Endothelial cell (in vitro differentiated cells): ENCODE results near the gene SUB1. TPM values are rescaled to one million over a fixed set of nuclear protein-coding genes. Genes with fewer than 3 reads are reported as not detected.
A peak's percentile ranks its signal among the peaks of the same experiment; 100 is the strongest.
"Not testable (repeated sequence)": the region's sequence is repeated elsewhere in the genome, so short reads cannot be mapped to it uniquely, and the experiment has no call there.

Source experiments
- DNase-seq: peaks from one replicate; pipeline ENCODE4 v3.0.0; 2021; ENCODE audit warnings: low spot score
- H3K27ac Mint-ChIP-seq: one replicate; pipeline ENCODE4 v1.8.0; 2021; ENCODE audit warnings: mixed read lengths, inconsistent platforms; ENCODE audit not compliant: unreplicated experiment
- H3K27me3 Mint-ChIP-seq: one replicate; pipeline ENCODE4 v1.8.0; 2021; ENCODE audit warnings: mild to moderate bottlenecking, moderate library complexity, mixed read lengths, inconsistent platforms; ENCODE audit not compliant: unreplicated experiment
- H3K36me3 Mint-ChIP-seq: one replicate; pipeline ENCODE4 v1.8.0; 2021; ENCODE audit warnings: mild to moderate bottlenecking, low read depth, mixed read lengths, inconsistent platforms; ENCODE audit not compliant: unreplicated experiment
- H3K4me1 Mint-ChIP-seq: one replicate; pipeline ENCODE4 v1.8.0; 2021; ENCODE audit warnings: mild to moderate bottlenecking, mixed read lengths, inconsistent platforms; ENCODE audit not compliant: unreplicated experiment
- H3K4me3 Mint-ChIP-seq: one replicate; pipeline ENCODE4 v1.8.0; 2021; ENCODE audit warnings: mild to moderate bottlenecking, mixed read lengths, inconsistent platforms; ENCODE audit not compliant: unreplicated experiment
- H3K9me3 Mint-ChIP-seq: one replicate; pipeline ENCODE4 v1.8.0; 2021; ENCODE audit warnings: mixed read lengths, inconsistent platforms; ENCODE audit not compliant: unreplicated experiment
- CTCF ChIP-seq: fragments of 200-600 bp; sonication (generic); IDR thresholded peaks from one replicate; pipeline ENCODE4 v1.5.0; 2021; ENCODE audit warnings: antibody characterized with exemption; ENCODE audit not compliant: unreplicated experiment
- total RNA-seq: library from RNA; stranded (reverse); fragmentation: NEBNext Ultra II Directional; extraction: Animal tissue kit (Norgen Biotek cat#: 25700); gene quantifications from one replicate; pipeline ENCODE4 v1.2.1, GENCODE V29; 2021; ENCODE audit not compliant: unreplicated experiment

Gene SUB1
- total RNA-seq, 1 donor from 2014 or later: 294 TPM

DNA sequence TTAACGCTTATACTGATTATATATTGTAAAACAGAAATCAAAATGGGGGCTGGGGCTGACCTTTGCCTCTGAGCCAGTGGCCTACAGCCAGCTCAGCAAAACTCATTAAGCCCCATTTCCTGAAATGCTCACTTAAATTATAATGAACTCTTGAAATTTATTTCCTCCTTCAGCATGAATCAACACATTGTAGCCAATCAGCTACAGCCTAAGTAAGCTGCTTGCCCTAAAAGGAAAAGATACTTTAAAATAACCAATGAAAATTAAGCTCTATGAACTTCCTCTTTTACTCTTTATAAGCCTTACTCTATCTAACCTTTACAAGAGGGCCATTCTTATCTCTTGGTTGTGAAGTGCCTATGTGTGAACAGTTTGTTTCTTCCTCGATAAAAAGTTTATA lies 33.5 kb upstream of the SUB1 start:
- TF ChIP-seq CTCF: no peak
- Mint-ChIP-seq H3K4me3 (no peak overlapping the region), H3K9me3 (no peaks in the 10 kb centered on the region), H3K27me3 (peaks cover 7% of the 10 kb centered on the region), H3K36me3 (peaks cover 4% of the 10 kb centered on the region), H3K27ac (no peak overlapping the region), H3K4me1 (no peaks in the 10 kb centered on the region)
- DNase-seq: no peak

GRCh38 chr5:32552491-32552890 lies 32.9 kb upstream of the SUB1 start:
- not testable (repeated sequence) for DNase-seq, H3K27ac Mint-ChIP-seq, H3K27me3 Mint-ChIP-seq, H3K4me1 Mint-ChIP-seq, H3K36me3 Mint-ChIP-seq, H3K9me3 Mint-ChIP-seq, H3K4me3 Mint-ChIP-seq

GRCh38 chr5:32552936-32553335 lies 32.4 kb upstream of the SUB1 start:
- Mint-ChIP-seq H3K36me3 (peaks cover 4% of the 10 kb centered on the region), H3K27me3 (peaks cover 7% of the 10 kb centered on the region), H3K9me3 (no peaks in the 10 kb centered on the region), H3K27ac (no peak overlapping the region), H3K4me1 (no peaks in the 10 kb centered on the region), H3K4me3 (no peak overlapping the region)
- no peak for TF ChIP-seq CTCF
- no peak for DNase-seq

DNA sequence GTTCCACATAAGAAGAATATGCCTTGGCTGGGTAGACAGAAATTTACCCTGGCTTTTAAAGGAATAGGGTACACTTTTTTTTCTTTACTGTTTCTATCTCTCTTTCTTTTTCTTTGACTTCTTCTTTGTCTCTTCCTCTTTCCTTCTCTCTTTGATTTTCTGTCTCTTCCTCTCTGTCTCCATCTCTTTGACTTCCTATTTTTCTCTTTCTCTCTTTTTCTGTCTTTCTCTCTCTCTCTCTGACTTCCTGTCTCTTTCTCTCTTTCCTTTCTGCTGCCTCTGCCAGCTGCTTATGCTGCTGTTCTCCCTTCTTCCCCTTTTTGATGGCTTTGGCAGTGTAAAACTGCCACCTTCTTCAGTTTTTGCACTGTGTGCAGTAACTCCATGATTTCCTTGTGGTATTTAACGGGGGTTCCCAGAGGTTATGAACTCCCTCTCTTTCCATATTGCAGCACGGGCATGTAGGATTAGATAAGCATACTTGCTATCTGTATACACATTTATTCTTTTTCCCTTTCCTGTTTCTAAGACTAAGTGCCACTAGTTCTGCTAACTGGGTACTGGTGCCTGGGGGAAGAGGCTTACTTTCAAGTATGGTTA lies 31.1 kb upstream of the SUB1 start:
- H3K36me3 Mint-ChIP-seq, H3K27ac Mint-ChIP-seq, H3K9me3 Mint-ChIP-seq, H3K27me3 Mint-ChIP-seq, DNase-seq, H3K4me1 Mint-ChIP-seq, H3K4me3 Mint-ChIP-seq: not testable (repeated sequence)

GRCh38 chr5:32556543-32556942 lies 28.8 kb upstream of the SUB1 start:
- not testable (repeated sequence) for H3K27ac Mint-ChIP-seq, DNase-seq, H3K4me3 Mint-ChIP-seq, H3K4me1 Mint-ChIP-seq, H3K36me3 Mint-ChIP-seq, H3K9me3 Mint-ChIP-seq, H3K27me3 Mint-ChIP-seq

DNA sequence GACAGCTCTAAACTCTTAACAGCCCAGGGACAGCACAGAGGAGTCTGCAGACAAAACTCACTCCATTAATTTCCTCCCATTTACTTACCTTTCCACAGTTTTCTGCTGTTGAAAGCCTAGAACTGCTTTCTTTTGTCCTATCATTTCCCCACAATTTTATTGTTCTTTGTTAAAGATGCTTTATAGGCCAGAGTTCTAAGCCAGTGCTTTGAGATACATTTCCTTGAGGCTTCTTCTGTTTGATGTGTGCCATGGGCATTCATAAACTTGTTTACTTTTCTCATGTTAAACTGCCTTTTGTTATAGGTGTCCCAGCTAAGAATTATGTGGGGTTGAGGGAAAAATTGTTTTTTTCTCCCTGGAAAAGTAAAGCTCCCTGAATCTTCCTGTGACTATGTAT lies 25.9 kb upstream of the SUB1 start:
- no peak for DNase-seq
- Mint-ChIP-seq H3K4me3 (no peak overlapping the region), H3K27me3 (peaks cover 2% of the 10 kb centered on the region), H3K4me1 (peaks cover 10% of the 10 kb centered on the region), H3K27ac (peak overlapping the region; percentile 31), H3K36me3 (no peaks in the 10 kb centered on the region), H3K9me3 (no peaks in the 10 kb centered on the region)
- no peak for TF ChIP-seq CTCF
